IMR-90 (cell line): Measurements from ENCODE around the gene KLF17. TPM values are rescaled to one million over a fixed set of nuclear protein-coding genes. Genes with fewer than 3 reads are reported as not detected.

Source experiments
- ATAC-seq: fragments of 200-7000 bp; cut with Tn5 transposase; 2 replicates; pipeline ENCODE4 v1.9.1; 2020; ENCODE audit warnings: low read depth, mild to moderate bottlenecking, moderate library complexity
- BruUV-seq: library from RNA; stranded (reverse); fragments of 400-500 nt; replicated peaks from 2 replicates; lab custom pipeline; 2021; lab: Mats Ljungman, UMichigan
- CTCF ChIA-PET: fragments of 300-600 bp; formaldehyde crosslinking; extraction: SDS; loops from one replicate; lab custom pipeline; 2021; ENCODE audit warnings: antibody characterized with exemption; lab: Yijun Ruan, JAX
- POLR2A ChIA-PET: fragments of 300-600 bp; sonication (Branson Sonifier 250); formaldehyde crosslinking; loops from one replicate; lab custom pipeline; 2022; ENCODE audit warnings: antibody characterized with exemption; ENCODE audit not compliant: unreplicated experiment; lab: Charles Lee
- DNase-seq: peaks from one replicate; pipeline ENCODE4 v3.0.0; 2013
- H2AFZ ChIP-seq: replicated peaks from 2 replicates; pipeline ENCODE3; 2013; ENCODE audit warnings: low read length, mild to moderate bottlenecking; ENCODE audit not compliant: poor library complexity
- H2AK5ac ChIP-seq: 2 replicates; pipeline ENCODE4 v1.6.1; 2013; ENCODE audit warnings: low read depth, low read length, inconsistent platforms
- H2AK9ac ChIP-seq: replicated peaks from 2 replicates; pipeline ENCODE3; 2013; ENCODE audit warnings: mild to moderate bottlenecking, low read depth, low read length, moderate library complexity; ENCODE audit not compliant: poor library complexity
- H2BK120ac ChIP-seq: 2 replicates; pipeline ENCODE4 v1.6.1; 2013; ENCODE audit warnings: low read depth, low read length, inconsistent platforms
- H2BK15ac ChIP-seq: 3 replicates; pipeline ENCODE4 v1.6.1; 2013; ENCODE audit warnings: low read depth, low read length, inconsistent platforms
- H2BK20ac ChIP-seq: 2 replicates; pipeline ENCODE4 v1.6.1; 2013; ENCODE audit warnings: low read depth, mild to moderate bottlenecking, inconsistent platforms, low read length, moderate library complexity
- H2BK5ac ChIP-seq: 2 replicates; pipeline ENCODE4 v1.6.1; 2013; ENCODE audit warnings: mild to moderate bottlenecking, low read depth, low read length, inconsistent platforms; ENCODE audit not compliant: poor library complexity, severe bottlenecking
- H3K14ac ChIP-seq: replicated peaks from 2 replicates; pipeline ENCODE4 v1.6.1; 2013; ENCODE audit warnings: low read depth, low read length, inconsistent platforms
- H3K18ac ChIP-seq: 2 replicates; pipeline ENCODE4 v1.6.1; 2013; ENCODE audit warnings: low read depth, low read length, control low read depth
- H3K23ac ChIP-seq: 2 replicates; pipeline ENCODE4 v1.6.1; 2013; ENCODE audit warnings: low read depth, low read length, inconsistent platforms
- H3K27ac ChIP-seq: 2 replicates; pipeline ENCODE4 v1.5.1; 2013; ENCODE audit warnings: mild to moderate bottlenecking, control low read depth, low read length; ENCODE audit not compliant: insufficient read depth
- H3K27me3 ChIP-seq: 2 replicates; pipeline ENCODE4 v1.6.1; 2013; ENCODE audit warnings: low read length; ENCODE audit not compliant: control insufficient read depth, insufficient read depth
- H3K36me3 ChIP-seq: 2 replicates; pipeline ENCODE4 v1.6.1; 2013; ENCODE audit warnings: low read length, mixed read lengths; ENCODE audit not compliant: control insufficient read depth, insufficient read depth
- H3K4ac ChIP-seq: 2 replicates; pipeline ENCODE4 v1.6.1; 2013; ENCODE audit warnings: low read depth, low read length, inconsistent platforms
- H3K4me1 ChIP-seq: 2 replicates; pipeline ENCODE4 v1.6.1; 2013; ENCODE audit warnings: low read length, mixed read lengths; ENCODE audit not compliant: control insufficient read depth, insufficient read depth
- H3K4me2 ChIP-seq: 2 replicates; pipeline ENCODE4 v1.6.1; 2013; ENCODE audit warnings: low read depth, mild to moderate bottlenecking, control low read depth, low read length, moderate library complexity
- H3K4me3 ChIP-seq: 2 replicates; pipeline ENCODE4 v1.5.1; 2013; ENCODE audit warnings: low read depth, mild to moderate bottlenecking, control low read depth, low read length, moderate library complexity; ENCODE audit not compliant: insufficient read depth
- H3K56ac ChIP-seq: 2 replicates; pipeline ENCODE4 v1.6.1; 2013; ENCODE audit warnings: low read length, inconsistent platforms; ENCODE audit not compliant: insufficient read depth; ENCODE audit errors: extremely low read depth
- H3K79me1 ChIP-seq, 2 experiments: 2 replicates each; pipeline ENCODE4 v1.6.1; 2013; ENCODE audit warnings: low read length in 2 of 2, inconsistent platforms in 1 of 2, low read depth in 1 of 2
- H3K9ac ChIP-seq: 2 replicates; pipeline ENCODE4 v1.6.1; 2013; ENCODE audit warnings: low read depth, low read length, control low read depth
- H3K9me1 ChIP-seq: 2 replicates; pipeline ENCODE4 v1.6.1; 2013; ENCODE audit warnings: low read length, inconsistent platforms; ENCODE audit not compliant: insufficient read depth
- H3K9me3 ChIP-seq: 2 replicates; pipeline ENCODE4 v1.6.1; 2013; ENCODE audit warnings: low read length; ENCODE audit not compliant: control insufficient read depth, insufficient read depth
- H4K20me1 ChIP-seq: 2 replicates; pipeline ENCODE4 v1.6.1; 2013; ENCODE audit warnings: low read length, inconsistent platforms; ENCODE audit not compliant: insufficient read depth
- H4K5ac ChIP-seq: 2 replicates; pipeline ENCODE4 v1.6.1; 2013; ENCODE audit warnings: mild to moderate bottlenecking, low read depth, low read length, control low read depth
- H4K8ac ChIP-seq, 2 experiments: 2 replicates each; pipeline ENCODE4 v1.6.1; 2013; ENCODE audit warnings: low read depth in 2 of 2, low read length in 2 of 2, control low read depth in 1 of 2, inconsistent platforms in 1 of 2
- H4K91ac ChIP-seq: 2 replicates; pipeline ENCODE4 v1.6.1; 2013; ENCODE audit warnings: low read depth, low read length, inconsistent platforms; ENCODE audit not compliant: insufficient read depth
- BHLHE40 ChIP-seq: fragments of 150-350 bp; IDR thresholded peaks from 2 replicates; pipeline ENCODE4 v1.6.1; 2016; ENCODE audit warnings: mild to moderate bottlenecking, low read depth, low read length
- CEBPB ChIP-seq: IDR thresholded peaks from 2 replicates; pipeline ENCODE4 v1.6.1; 2012; ENCODE audit warnings: low read depth, low read length, improper control_type of control experiment
- CHD1 ChIP-seq: IDR thresholded peaks from 2 replicates; pipeline ENCODE4 v1.6.1; 2012; ENCODE audit warnings: low read depth, low read length, improper control_type of control experiment
- FOS ChIP-seq: fragments of 150-350 bp; IDR thresholded peaks from 2 replicates; pipeline ENCODE4 v1.6.1; 2016; ENCODE audit warnings: low read depth, low read length
- MAFK ChIP-seq: IDR thresholded peaks from 2 replicates; pipeline ENCODE4 v1.6.1; 2012; ENCODE audit warnings: low read depth, low read length, improper control_type of control experiment
- MAZ ChIP-seq: IDR thresholded peaks from 2 replicates; pipeline ENCODE4 v1.6.1; 2012; ENCODE audit warnings: low read depth, mild to moderate bottlenecking, low read length, improper control_type of control experiment, moderate library complexity, borderline replicate concordance
- MXI1 ChIP-seq: IDR thresholded peaks from 2 replicates; pipeline ENCODE4 v1.6.1; 2012; ENCODE audit warnings: low read depth, mild to moderate bottlenecking, low read length, moderate library complexity, borderline replicate concordance
- NFE2L2 ChIP-seq: fragments of 150-350 bp; IDR thresholded peaks from 2 replicates; pipeline ENCODE4 v1.6.1; 2016; ENCODE audit warnings: low read depth, mild to moderate bottlenecking, low read length
- POLR2A ChIP-seq: IDR thresholded peaks from 2 replicates; pipeline ENCODE4 v1.6.1; 2012; ENCODE audit warnings: mild to moderate bottlenecking, low read depth, low read length
- RAD21 ChIP-seq: IDR thresholded peaks from 2 replicates; pipeline ENCODE4 v1.6.1; 2012; ENCODE audit warnings: low read length, improper control_type of control experiment
- RCOR1 ChIP-seq: IDR thresholded peaks from 2 replicates; pipeline ENCODE4 v1.6.1; 2012; ENCODE audit warnings: mild to moderate bottlenecking, low read length, improper control_type of control experiment; ENCODE audit not compliant: insufficient replicate concordance
- RFX5 ChIP-seq: IDR thresholded peaks from 2 replicates; pipeline ENCODE4 v1.8.0; 2012; ENCODE audit warnings: low read depth, mild to moderate bottlenecking, low read length, moderate library complexity
- SMC3 ChIP-seq: fragments of 150-350 bp; IDR thresholded peaks from 2 replicates; pipeline ENCODE4 v1.6.1; 2016; ENCODE audit warnings: low read depth, mild to moderate bottlenecking, antibody characterized with exemption, low read length, moderate library complexity
- WGBS, 2 experiments: methylation state at CpG; one replicate each; pipeline versions ENCODE4 v1.1.5 to v1.1.7; 2013; ENCODE audit warnings: missing lambda C conversion rate in 2 of 2; ENCODE audit not compliant: insufficient read length in 1 of 2; ENCODE audit errors: extremely low coverage in 2 of 2; 5-methylcytosine and 5-hydroxymethylcytosine counted together
- dilution Hi-C: fragments of 300-500 bp; cut with HindIII; formaldehyde crosslinking; loops from one replicate; pipeline ENCODE4 v1.14.3; 2018; ENCODE audit warnings: low sequenced_read_pairs; ENCODE audit not compliant: unreplicated experiment
- in situ Hi-C: fragments of 300-500 bp; cut with MboI; formaldehyde crosslinking; loops from 3 replicates; pipeline ENCODE4 v1.14.3; 2019; ENCODE audit warnings: low sequenced_read_pairs, inconsistent platforms, mixed read lengths
- intact Hi-C: fragments of 100-400 bp; cut with micrococcal nuclease; formaldehyde crosslinking; loops from 2 replicates; pipeline ENCODE4 v1.10.0; 2022
- polyA plus RNA-seq, 3 experiments: library from polyadenylated mRNA; depleted of rRNA; stranded (reverse); fragments of >200 nt; gene quantifications; 2 replicates each; pipeline ENCODE4 v1.2.3, GENCODE V29; 2012; ENCODE audit warnings: low replicate concordance in 1 of 3
- total RNA-seq: library from RNA; depleted of rRNA; stranded (reverse); fragments of >200 nt; gene quantifications from 2 replicates; pipeline ENCODE4 v1.2.3, GENCODE V29; 2012
- TF ChIP-seq, protein P1 (sequence below): fragments of 150-350 bp; IDR thresholded peaks from 2 replicates; pipeline ENCODE4 v1.6.1; 2016; ENCODE audit warnings: low read depth, mild to moderate bottlenecking, low read length, moderate library complexity, borderline replicate concordance
- TF ChIP-seq, protein P2 (sequence below): conservative IDR thresholded peaks from 2 replicates; pipeline ENCODE4 v1.5.1; 2012; ENCODE audit warnings: mild to moderate bottlenecking, low read depth, low read length, improper control_type of control experiment
- TF ChIP-seq, protein P3 (sequence below): fragments of 150-350 bp; IDR thresholded peaks from 2 replicates; pipeline ENCODE4 v1.6.1; 2017; ENCODE audit warnings: mild to moderate bottlenecking, antibody characterized with exemption, low read length, low read depth

KLF17 gene
- total and polyA plus RNA-seq, 2 of the 4 experiments (the other 2 are of a cell fraction) = 0.17 to 0.36 TPM

DNA sequence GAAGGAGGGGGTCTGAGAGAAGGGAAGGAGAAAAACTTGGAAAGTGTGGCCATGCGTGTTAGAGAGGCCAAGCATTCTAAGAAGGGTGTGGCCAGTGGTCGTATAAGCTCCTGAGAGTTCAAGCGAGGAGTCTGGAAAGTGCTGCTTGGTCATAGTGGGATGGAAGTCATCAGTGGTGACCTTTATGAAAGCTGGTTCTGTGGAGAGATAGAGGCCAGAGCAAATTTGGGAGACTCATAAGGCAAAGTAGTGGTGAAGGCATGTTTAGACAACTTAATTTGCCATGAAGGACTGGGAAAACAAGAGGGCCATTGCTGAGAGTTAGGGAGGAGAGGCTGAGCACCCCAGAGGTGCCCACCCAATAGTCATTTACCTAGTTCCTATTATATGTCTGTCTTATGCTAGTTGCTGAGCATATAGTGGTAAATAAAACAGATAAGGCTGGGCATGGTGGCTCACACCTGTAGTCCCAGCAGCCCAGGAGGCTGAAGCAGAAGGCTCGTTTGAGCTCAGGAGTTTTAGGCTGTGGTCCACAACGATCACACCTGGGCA is 1.9 kb downstream of the KLF17 start:
- no peak overlapping the region for H3K4me3 ChIP-seq
- H3K4me1 ChIP-seq = no peaks in the 10 kb centered on the region
- H2BK20ac ChIP-seq = no peak overlapping the region
- H3K79me1 ChIP-seq = no peaks in the 10 kb centered on the region
- no peaks in the 10 kb centered on the region for H3K36me3 ChIP-seq
- ATAC-seq (no peak), DNase-seq (no peak)
- H3K4ac ChIP-seq = no peak overlapping the region
- no peaks in the 10 kb centered on the region for H4K20me1 ChIP-seq
- TF ChIP-seq NFE2L2 = no peak
- no peak for TF ChIP-seq SMC3
- no peak for TF ChIP-seq RFX5
- no peak for TF ChIP-seq BHLHE40
- TF ChIP-seq CHD1 = no peak
- TF ChIP-seq, protein P1, sequence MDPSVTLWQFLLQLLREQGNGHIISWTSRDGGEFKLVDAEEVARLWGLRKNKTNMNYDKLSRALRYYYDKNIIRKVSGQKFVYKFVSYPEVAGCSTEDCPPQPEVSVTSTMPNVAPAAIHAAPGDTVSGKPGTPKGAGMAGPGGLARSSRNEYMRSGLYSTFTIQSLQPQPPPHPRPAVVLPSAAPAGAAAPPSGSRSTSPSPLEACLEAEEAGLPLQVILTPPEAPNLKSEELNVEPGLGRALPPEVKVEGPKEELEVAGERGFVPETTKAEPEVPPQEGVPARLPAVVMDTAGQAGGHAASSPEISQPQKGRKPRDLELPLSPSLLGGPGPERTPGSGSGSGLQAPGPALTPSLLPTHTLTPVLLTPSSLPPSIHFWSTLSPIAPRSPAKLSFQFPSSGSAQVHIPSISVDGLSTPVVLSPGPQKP = no peak
- TF ChIP-seq RCOR1 = no peak
- TF ChIP-seq CEBPB = no peak
- TF ChIP-seq RAD21 = no peak
- TF ChIP-seq, protein P2, sequence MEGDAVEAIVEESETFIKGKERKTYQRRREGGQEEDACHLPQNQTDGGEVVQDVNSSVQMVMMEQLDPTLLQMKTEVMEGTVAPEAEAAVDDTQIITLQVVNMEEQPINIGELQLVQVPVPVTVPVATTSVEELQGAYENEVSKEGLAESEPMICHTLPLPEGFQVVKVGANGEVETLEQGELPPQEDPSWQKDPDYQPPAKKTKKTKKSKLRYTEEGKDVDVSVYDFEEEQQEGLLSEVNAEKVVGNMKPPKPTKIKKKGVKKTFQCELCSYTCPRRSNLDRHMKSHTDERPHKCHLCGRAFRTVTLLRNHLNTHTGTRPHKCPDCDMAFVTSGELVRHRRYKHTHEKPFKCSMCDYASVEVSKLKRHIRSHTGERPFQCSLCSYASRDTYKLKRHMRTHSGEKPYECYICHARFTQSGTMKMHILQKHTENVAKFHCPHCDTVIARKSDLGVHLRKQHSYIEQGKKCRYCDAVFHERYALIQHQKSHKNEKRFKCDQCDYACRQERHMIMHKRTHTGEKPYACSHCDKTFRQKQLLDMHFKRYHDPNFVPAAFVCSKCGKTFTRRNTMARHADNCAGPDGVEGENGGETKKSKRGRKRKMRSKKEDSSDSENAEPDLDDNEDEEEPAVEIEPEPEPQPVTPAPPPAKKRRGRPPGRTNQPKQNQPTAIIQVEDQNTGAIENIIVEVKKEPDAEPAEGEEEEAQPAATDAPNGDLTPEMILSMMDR = no peak
- no peak for TF ChIP-seq MAZ
- no peak for TF ChIP-seq FOS
- no peak for TF ChIP-seq MAFK
- TF ChIP-seq, protein P3, sequence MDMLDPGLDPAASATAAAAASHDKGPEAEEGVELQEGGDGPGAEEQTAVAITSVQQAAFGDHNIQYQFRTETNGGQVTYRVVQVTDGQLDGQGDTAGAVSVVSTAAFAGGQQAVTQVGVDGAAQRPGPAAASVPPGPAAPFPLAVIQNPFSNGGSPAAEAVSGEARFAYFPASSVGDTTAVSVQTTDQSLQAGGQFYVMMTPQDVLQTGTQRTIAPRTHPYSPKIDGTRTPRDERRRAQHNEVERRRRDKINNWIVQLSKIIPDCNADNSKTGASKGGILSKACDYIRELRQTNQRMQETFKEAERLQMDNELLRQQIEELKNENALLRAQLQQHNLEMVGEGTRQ = no peak
- no peak for TF ChIP-seq POLR2A
- TF ChIP-seq MXI1 = no peak
- CTCF ChIA-PET = no interaction called here
- no peak overlapping the region for H4K8ac ChIP-seq
- H3K27ac ChIP-seq = no peak overlapping the region
- no peak overlapping the region for H3K18ac ChIP-seq
- no peak overlapping the region for H2BK120ac ChIP-seq
- H3K56ac ChIP-seq = no peak overlapping the region
- H3K9me1 ChIP-seq = no peaks in the 10 kb centered on the region
- no peaks in the 10 kb centered on the region for H3K9me3 ChIP-seq
- no peak overlapping the region for H2AFZ ChIP-seq
- H3K23ac ChIP-seq = no peak overlapping the region
- H3K14ac ChIP-seq = no peak overlapping the region
- H3K9ac ChIP-seq = no peak overlapping the region
- H4K91ac ChIP-seq = no peak overlapping the region
- 58% methylated on average over 3 of the region's 5 CpGs; no CpG with 5 or more reads in 1 of the 2 experiments for WGBS, 2 experiments
- H2AK9ac ChIP-seq = no peak overlapping the region
- BruUV-seq = no TSS peak
- no peak overlapping the region for H2BK5ac ChIP-seq
- in situ Hi-C loops = no loop called here
- no peak overlapping the region for H2BK15ac ChIP-seq
- H3K4me2 ChIP-seq = no peak overlapping the region
- intact Hi-C loops = no loop called here
- dilution Hi-C loops = no loop called here
- peaks cover 11% of the 10 kb centered on the region for H3K27me3 ChIP-seq
- POLR2A ChIA-PET = no interaction called here
- no peak overlapping the region for H4K5ac ChIP-seq
- H2AK5ac ChIP-seq = no peak overlapping the region
